Right renal cortex interstitium (tissue), 3 donors: ENCODE measurements around the gene MRPS26. TPM values are rescaled to one million over a fixed set of nuclear protein-coding genes. Genes with fewer than 3 reads are reported as not detected.
"Not testable (repeated sequence)": the region's sequence is repeated elsewhere in the genome, so short reads cannot be mapped to it uniquely, and the experiment has no call there.

Source experiments
- DNase-seq, 3 donors: peaks; one replicate each; pipeline ENCODE4 v3.0.0-alpha.2; 2013; ENCODE audit warnings: low read depth in 3 of 3, low spot score in 2 of 3
- polyA plus RNA-seq, 3 donors: library from polyadenylated mRNA; unstranded; fragments of 120-200 nt; gene quantifications; one replicate each; pipeline ENCODE4 v1.2.1, GENCODE V29; 2013; ENCODE audit not compliant: insufficient read length in 3 of 3

The MRPS26 gene
- polyA plus RNA-seq, 3 donors: 49.1 to 57.7 (median 49.6) TPM

- DNase-seq: peak in 1 of 3 donors; percentile 32
Observed at GRCh38 chr20:3041854-3042409, 3.9 kb upstream of the MRPS26 start.

- DNase-seq: peak in 1 of 3 donors; percentile 10
Observed at GRCh38 chr20:3042625-3043024, 3.2 kb upstream of the MRPS26 start.

- DNase-seq: no peak
Observed at GRCh38 chr20:3043322-3043721, 2.5 kb upstream of the MRPS26 start, which contains the start of gene GNRH2. GNRH2 (plus strand) TSS chr20:3043622; CDS start chr20:3044415, 793 bp downstream.

- DNase-seq: no peak
Observed at GRCh38 chr20:3044336-3044965, 1.4 kb upstream of the MRPS26 start.

- DNase-seq: no peak
Observed at GRCh38 chr20:3045042-3045815, 623 bp upstream of the MRPS26 start.

- DNase-seq: peak in 1 of 3 donors; percentile 23
Observed at GRCh38 chr20:3046677-3047462, 1.0 kb downstream of the MRPS26 start.

GRCh38 chr20:3047486-3048419 is 1.9 kb downstream of the MRPS26 start:
- DNase-seq: no peak

- no peak for DNase-seq
Observed at GRCh38 chr20:3051385-3052019, 5.7 kb downstream of the MRPS26 start.

GRCh38 chr20:3059489-3059888 is 13.6 kb downstream of the MRPS26 start:
- DNase-seq: no peak

GRCh38 chr20:3064119-3064518 is 18.3 kb downstream of the MRPS26 start:
- DNase-seq: not testable (repeated sequence)

- DNase-seq: no peak
Observed at GRCh38 chr20:3067139-3068014, 21.5 kb downstream of the MRPS26 start.

GRCh38 chr20:3068075-3068474 is 22.2 kb downstream of the MRPS26 start:
- DNase-seq: no peak

GRCh38 chr20:3068986-3069900 is 23.4 kb downstream of the MRPS26 start:
- no peak for DNase-seq

GRCh38 chr20:3070725-3071124 is 24.9 kb downstream of the MRPS26 start:
- no peak for DNase-seq

GRCh38 chr20:3071266-3071609 is 25.4 kb downstream of the MRPS26 start:
- DNase-seq: no peak

GRCh38 chr20:3071610-3072529 is 26.0 kb downstream of the MRPS26 start, which contains the start of gene OXT:
OXT (plus strand) TSS chr20:3071620; CDS start chr20:3071656, 36 bp downstream.
- DNase-seq: no peak
